IgD-negative memory B cell (primary cell): ENCODE results near the gene TTYH3. TPM values are rescaled to one million over a fixed set of nuclear protein-coding genes. Genes with fewer than 3 reads are reported as not detected.

ENCODE experiments used
- H3K27ac Mint-ChIP-seq, 3 donors: one replicate each; pipeline ENCODE4 v1.8.0; 2020 to 2022; ENCODE audit warnings: mild to moderate bottlenecking in 3 of 3, mixed read lengths in 3 of 3, moderate library complexity in 1 of 3
- H3K27me3 Mint-ChIP-seq: one replicate; pipeline ENCODE4 v1.8.0; 2021; ENCODE audit warnings: mixed read lengths
- H3K36me3 Mint-ChIP-seq: one replicate; pipeline ENCODE4 v1.8.0; 2020; ENCODE audit warnings: mild to moderate bottlenecking, mixed read lengths
- H3K4me1 Mint-ChIP-seq, 3 donors: one replicate each; pipeline ENCODE4 v1.8.0; 2020 to 2022; ENCODE audit warnings: mixed read lengths in 3 of 3, mild to moderate bottlenecking in 1 of 3
- H3K4me3 Mint-ChIP-seq, 4 donors: one replicate each; pipeline ENCODE4 v1.8.0; 2020 to 2022; ENCODE audit warnings: mild to moderate bottlenecking in 4 of 4, mixed read lengths in 4 of 4, moderate library complexity in 3 of 4
- H3K9me3 Mint-ChIP-seq, 3 donors: one replicate each; pipeline ENCODE4 v1.8.0; 2020 to 2021; ENCODE audit warnings: mixed read lengths in 3 of 3, mild to moderate bottlenecking in 1 of 3
- polyA plus RNA-seq: library from polyadenylated mRNA; unstranded; fragments of 300-500 nt; fragmentation: Illumina TruSeq; gene quantifications from one replicate; pipeline ENCODE4 v1.2.3, GENCODE V29; 2021

The TTYH3 gene
- polyA plus RNA-seq, 1 donor from 2014 or later: 2.0 TPM

- Mint-ChIP-seq H3K4me3 (peak overlapping the region; percentile 87 to 96 (median 93)), H3K27ac (peak overlapping the region; percentile 98), H3K4me1 (peaks cover 25 to 44% (median 30%) of the 10 kb centered on the region in 3 donors), H3K36me3 (no peaks in the 10 kb centered on the region), H3K9me3 (no peaks in the 10 kb centered on the region), H3K27me3 (no peaks in the 10 kb centered on the region)
These were observed 79.2 kb downstream of the TTYH3 start for GRCh38 chr7:2710901-2711551.

GRCh38 chr7:2711895-2712675 is 80.3 kb downstream of the TTYH3 start:
- Mint-ChIP-seq H3K27me3 (no peaks in the 10 kb centered on the region), H3K4me1 (peaks cover 27 to 51% (median 35%) of the 10 kb centered on the region in 3 donors), H3K36me3 (no peaks in the 10 kb centered on the region), H3K27ac (peak overlapping the region in 2 of 3 donors; percentile 31 to 67), H3K4me3 (no peak overlapping the region), H3K9me3 (no peaks in the 10 kb centered on the region)

- H3K4me3 Mint-ChIP-seq: peak overlapping the region in 1 of 4 donors; percentile 55
- H3K9me3 Mint-ChIP-seq: no peaks in the 10 kb centered on the region
- peaks cover 29 to 58% (median 44%) of the 10 kb centered on the region in 3 donors for H3K4me1 Mint-ChIP-seq
- no peaks in the 10 kb centered on the region for H3K27me3 Mint-ChIP-seq
- H3K36me3 Mint-ChIP-seq: no peaks in the 10 kb centered on the region
- H3K27ac Mint-ChIP-seq: peak overlapping the region; percentile 67 to 91 (median 88)
These were observed 81.6 kb downstream of the TTYH3 start for GRCh38 chr7:2713370-2713769.

GRCh38 chr7:2713978-2714377 is 82.2 kb downstream of the TTYH3 start:
- no peaks in the 10 kb centered on the region for H3K9me3 Mint-ChIP-seq
- H3K36me3 Mint-ChIP-seq: no peaks in the 10 kb centered on the region
- H3K4me1 Mint-ChIP-seq: peaks cover 34 to 63% (median 46%) of the 10 kb centered on the region in 3 donors
- no peaks in the 10 kb centered on the region for H3K27me3 Mint-ChIP-seq
- peak overlapping the region; percentile 26 to 91 (median 88) for H3K27ac Mint-ChIP-seq
- peak overlapping the region in 1 of 4 donors; percentile 55 for H3K4me3 Mint-ChIP-seq

Other genes with a start within 250 kb of the TTYH3 start
- gene CHST12, start 228.4 kb upstream of the TTYH3 start, polyA plus RNA-seq: 24.9 TPM
- gene GRIFIN, start 155.6 kb upstream of the TTYH3 start, polyA plus RNA-seq: not detected
- 1.7 TPM for gene LFNG, start 112.2 kb upstream of the TTYH3 start, polyA plus RNA-seq
- gene BRAT1, start 76.5 kb upstream of the TTYH3 start, polyA plus RNA-seq: 39.4 TPM
- 2.3 TPM for gene IQCE, start 73.0 kb upstream of the TTYH3 start, polyA plus RNA-seq
- gene AMZ1, start 56.2 kb downstream of the TTYH3 start, polyA plus RNA-seq: 1.9 TPM
- gene GNA12, start 212.3 kb downstream of the TTYH3 start, polyA plus RNA-seq: 16.4 TPM